ENCODE results near the gene SH3BP4.

GRCh38 chr2:234920836-234921235, 31.0 kb upstream of the SH3BP4 start:
- TF ChIP-seq CTCF (IDR thresholded peaks at IDR 0.05) = no peak
- no peak for TF ChIP-seq EZH2 (IDR thresholded peaks at IDR 0.05; ENCODE audit: borderline replicate concordance, insufficient read depth, low read depth, low read length, poor library complexity, severe bottlenecking)
